Activated naive CD4-positive, alpha-beta T cell treated with Interleukin-2 at 50 U/mL for 16 hours (primary cell): ENCODE data around the gene STT3A.
"Not testable (repeated sequence)": the region's sequence is repeated elsewhere in the genome, so short reads cannot be mapped to it uniquely, and the experiment has no call there.

ENCODE experiments used
- DNase-seq: peaks from one replicate; pipeline ENCODE4 v3.0.0-alpha.2; 2020

The STT3A gene

DNA sequence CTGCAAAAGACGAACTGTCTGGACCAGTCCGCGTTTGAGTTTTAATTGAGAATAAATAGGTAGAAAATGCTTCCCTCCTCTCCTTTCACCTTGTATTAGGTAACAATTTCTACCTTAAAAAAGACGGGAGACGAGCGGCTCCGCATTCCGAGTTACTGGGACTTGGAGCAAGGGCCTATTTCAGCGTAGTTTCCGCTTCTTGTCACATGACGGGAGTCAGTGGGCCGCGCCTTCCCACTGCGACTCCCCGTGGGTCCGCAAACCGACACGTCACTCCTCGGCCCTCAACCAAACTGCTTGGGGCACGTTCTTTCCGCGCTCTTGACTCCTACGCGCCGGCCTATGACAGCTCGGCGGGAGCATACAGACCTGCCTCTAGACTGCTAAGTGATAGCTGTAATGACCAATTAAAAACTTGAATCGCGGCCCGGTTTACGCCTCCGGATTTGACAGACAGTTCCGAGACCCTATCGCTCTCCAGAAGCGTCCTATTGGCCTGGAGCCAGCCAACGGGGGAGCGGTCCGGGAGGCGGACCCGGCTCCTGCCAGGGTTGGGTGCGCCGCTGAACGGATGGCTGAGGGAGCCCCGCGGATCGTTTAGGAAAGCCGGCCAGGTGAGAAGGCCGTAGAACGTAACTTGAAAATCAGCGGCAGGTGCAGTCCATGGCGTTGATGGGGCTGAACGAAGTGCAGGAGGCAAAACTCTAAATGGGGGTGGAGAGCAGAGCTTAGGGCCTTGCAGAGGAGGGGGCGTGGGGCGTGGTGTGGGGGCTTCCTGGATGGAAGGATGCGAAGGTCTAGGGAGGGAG lies at the start of gene STT3A:
Gene STT3A (plus strand): TSS at position 548 of the 809 bp plus-strand sequence. CDS start 3,064 bp downstream, outside the sequence.
- peak; percentile 96 for DNase-seq

DNA sequence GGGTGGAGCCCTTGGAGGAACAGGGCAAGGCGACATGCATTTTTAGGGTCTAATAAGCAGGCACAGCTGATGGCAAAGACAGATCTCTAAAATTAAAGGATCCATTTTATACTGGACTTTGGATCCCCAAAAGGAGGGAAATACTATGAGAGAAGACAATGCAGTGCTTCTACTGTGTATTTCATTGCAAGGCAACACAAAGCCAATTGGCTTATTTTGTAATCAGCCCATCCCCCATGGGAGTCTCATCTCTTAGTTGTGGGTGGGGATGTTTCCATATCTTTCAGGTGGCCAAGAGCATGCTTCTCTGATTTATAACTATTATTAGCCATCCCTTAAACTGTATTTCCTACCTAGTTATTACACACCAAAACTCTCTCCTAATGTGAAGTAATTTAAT lies 41.9 kb upstream of the STT3A start:
- no peak for DNase-seq

DNA sequence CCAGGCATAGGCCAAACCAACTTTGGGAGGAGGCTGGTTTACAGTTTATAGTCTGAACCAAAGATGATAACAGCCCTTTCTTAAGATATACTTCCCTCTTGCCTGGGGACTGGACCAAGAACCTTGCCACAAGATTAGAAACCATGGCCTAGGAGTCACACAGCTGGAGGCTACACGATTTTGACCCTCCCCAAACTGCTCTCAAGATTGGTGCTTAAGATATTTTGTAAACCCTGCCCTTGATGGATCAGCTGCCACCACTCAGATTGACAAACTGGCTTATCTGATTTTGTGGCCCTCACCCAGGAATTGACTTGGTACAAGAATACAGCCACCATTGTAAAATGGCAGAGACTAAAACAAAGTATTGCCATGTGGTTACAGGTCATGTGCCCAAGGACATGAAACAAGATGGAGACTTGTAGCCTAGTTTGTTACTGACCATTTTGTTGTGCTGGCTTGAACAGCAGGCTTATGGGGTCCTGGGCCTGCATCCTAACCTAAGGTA lies 40.8 kb upstream of the STT3A start:
- DNase-seq, result no peak

DNA sequence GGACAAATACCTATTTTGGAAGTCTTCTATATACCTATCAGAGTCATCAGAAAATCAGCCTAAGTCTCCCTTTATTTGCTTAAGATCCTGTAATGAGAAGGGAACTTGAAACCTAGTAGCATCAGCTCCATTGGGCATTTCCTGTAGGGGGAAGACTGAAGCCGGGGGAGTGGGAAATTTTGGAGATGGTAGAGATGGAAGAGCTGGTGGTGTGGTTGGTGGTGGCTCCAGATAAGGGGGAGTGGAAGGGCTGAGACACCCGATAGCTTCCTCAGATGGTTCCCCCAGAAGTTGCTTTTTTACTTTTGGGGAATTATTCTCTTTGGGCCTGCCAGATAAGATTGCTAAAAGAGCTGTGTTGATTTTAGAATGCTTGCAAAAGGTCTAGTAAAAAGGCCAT lies 39.7 kb upstream of the STT3A start:
- DNase-seq, result no peak

DNA sequence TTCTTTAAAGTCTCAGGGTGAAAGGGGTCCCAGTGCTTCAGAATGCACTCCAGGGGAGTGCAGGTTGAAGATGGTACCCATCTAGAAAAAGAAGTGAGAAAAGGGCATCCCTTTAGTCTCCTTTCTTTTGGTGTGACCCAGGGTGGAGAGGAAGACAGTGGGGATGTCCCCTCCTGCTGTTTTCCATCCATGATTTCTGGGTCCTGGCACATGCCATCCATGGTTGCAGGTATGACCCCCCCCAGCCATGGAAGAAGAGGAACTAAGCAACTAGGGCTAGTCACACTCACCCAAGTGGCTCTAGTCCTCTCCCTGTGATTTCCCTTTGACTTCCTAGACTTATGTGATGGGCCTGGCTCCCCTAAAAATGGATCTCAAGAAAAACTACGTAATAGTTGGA lies 39.3 kb upstream of the STT3A start:
- no peak for DNase-seq

DNA sequence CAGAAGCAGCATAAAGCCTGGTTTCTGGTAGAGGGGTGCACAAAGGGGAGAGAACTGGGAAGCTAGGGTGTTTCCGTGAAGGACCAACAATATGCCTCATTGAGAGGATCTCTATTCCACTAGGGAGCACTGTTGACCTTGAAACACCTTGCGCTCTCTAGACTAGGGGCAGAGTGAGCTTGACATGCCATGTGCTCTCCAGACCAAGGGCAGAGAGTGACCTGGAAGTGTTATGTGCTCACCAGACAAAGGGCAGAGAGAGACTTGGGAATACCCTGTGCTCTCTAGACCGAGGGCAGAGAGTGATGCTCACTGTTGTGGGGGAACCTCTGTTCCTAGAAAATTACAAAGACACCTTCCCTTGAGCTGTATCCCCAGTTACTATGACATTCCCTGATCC lies 38.6 kb upstream of the STT3A start:
- no peak for DNase-seq

DNA sequence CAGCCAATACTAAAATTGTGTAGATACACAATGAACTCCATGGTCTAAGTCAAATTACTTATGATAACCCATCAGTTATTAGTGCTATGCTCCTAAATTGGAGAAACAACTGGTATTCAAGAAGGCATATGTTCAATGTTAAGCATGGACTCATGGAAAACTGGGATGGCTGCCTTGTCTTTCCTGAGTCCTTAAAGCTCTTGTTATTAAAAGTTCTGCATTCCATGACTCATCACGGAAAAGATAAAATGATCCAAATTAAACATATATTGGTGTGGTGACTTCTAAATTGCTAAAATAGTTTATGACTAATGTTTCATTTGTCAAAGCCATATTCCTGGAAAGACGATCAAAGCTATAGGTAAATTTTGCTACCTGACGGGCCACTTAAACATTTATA lies 32.8 kb upstream of the STT3A start:
- no peak for DNase-seq

DNA sequence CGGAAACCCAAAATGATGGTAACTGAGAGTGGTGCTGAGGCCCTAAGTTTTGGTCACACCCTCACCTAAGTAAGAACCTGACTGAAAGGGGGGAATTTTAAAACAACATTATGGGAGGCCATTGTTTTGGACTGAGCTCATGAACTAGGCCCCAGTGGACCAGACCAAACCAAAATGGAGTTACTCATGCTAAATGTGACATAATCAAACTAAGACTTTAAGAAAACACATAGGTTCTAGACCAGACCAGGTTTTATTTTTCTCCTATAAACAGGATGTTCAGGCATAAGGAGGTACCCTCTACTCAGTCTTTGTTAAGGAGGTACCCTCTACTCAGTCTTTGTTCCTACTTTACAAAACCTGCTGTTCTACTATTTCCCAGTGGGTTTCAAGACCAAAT lies 30.7 kb upstream of the STT3A start:
- no peak for DNase-seq

DNA sequence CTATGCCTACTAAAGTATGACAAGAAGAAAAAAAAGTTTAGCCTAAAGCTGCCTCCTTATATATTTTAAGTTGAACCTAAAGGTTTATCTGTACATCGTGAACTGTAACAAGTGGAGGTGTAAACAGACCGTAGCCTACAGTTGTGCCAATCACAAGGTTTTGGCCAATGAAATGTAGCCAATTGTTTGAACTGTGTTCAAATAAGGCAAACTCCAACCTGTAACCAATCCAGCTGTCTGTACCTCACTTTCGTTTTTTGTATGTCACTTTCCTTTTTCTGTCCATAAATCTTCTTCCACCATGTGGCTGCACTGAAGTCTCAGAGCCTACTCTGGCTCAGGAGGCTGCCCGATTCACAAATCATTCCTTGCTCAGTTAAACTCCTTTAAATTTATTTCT lies 30.2 kb upstream of the STT3A start:
- DNase-seq, result no peak

DNA sequence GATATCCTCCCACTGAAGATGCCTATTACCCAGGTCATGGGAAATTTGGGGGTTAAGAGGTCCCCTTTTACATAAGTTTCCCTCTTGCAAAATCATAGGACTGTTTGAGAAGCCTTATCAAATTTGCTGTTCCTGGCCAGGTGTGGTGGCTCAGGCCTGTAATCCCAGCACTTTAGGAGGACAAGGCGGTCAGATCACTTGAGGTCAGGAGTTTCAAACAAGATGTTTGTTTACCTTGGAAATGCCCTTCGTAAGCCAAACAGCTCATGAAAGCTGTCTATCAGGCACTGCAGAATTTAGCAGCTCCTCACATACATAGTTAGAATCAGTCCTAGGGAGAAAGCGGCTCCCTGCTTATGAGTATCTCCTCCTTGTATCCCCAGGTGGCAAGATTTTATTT lies 28.3 kb upstream of the STT3A start:
- DNase-seq, result no peak

DNA sequence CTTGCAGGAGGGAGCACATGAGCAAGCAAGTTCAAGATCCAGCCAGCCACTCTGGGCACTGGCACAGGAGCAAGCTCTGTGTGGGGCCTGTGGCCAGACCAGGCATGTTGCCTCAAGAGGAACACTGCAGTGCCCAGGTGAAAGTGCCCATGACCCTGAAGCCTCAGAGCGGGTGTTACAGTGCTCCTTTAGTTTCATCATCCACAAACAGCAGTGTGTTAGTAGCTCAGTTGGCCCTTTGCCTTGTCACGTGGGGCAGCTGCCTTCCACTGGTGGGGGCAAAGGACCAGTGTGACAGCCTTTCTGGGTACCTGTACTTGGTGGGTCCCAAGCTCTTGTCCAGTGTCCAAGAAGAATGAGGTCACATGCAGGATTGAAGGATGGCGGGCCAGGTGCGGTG lies 26.4 kb upstream of the STT3A start:
- DNase-seq, result no peak

DNA sequence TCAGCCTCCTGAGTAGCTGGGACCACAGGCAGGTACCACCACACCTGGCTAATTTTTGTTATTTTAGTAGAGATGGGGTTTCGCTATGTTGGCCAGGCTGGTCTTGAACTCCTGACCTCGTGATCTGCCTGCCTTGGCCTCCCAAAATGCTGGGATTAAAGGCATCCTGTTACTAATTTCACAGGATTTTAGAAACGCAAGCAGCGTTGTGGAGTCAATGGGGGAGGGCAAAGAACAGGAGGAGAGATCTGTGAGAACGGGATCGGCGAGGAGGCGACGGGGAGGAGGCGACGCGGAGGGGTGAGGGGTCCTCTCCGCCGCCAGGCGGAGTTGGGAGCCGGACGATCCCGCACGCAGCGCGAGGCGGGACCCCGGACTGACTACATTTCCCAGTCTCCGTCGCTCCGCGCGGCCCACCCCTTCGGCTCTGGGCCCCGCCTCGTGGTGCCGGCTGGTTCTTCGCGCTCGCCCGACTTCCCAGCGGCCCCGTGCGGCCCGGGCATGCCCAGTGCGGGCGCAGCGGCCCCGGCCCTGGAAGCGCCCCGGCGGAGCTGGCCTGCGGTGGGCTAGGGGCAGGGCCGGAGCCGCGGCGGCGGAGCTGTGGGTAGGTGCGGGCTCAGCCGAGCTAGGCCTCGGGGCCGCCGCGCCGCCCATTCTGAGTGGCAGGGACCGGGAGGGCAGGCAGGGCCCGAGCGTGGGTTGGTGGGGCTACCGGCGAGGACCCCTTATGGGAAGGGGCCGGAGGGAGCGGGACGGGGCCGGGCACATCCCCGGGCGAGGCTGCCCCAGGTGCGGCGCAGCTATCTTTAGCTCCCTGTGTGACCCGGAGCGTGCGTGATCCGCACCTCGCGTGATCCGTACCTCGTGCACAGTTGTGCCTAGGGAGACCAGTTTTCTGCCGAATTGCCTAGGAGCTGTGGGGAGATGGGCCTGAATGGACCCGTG lies 23.4 kb upstream of the STT3A start, which contains the start of gene EI24:
Gene EI24 (plus strand): TSS at position 508 of the 945 bp plus-strand sequence. CDS start 3,051 bp downstream, outside the sequence.
- DNase-seq, result peak; percentile 91

DNA sequence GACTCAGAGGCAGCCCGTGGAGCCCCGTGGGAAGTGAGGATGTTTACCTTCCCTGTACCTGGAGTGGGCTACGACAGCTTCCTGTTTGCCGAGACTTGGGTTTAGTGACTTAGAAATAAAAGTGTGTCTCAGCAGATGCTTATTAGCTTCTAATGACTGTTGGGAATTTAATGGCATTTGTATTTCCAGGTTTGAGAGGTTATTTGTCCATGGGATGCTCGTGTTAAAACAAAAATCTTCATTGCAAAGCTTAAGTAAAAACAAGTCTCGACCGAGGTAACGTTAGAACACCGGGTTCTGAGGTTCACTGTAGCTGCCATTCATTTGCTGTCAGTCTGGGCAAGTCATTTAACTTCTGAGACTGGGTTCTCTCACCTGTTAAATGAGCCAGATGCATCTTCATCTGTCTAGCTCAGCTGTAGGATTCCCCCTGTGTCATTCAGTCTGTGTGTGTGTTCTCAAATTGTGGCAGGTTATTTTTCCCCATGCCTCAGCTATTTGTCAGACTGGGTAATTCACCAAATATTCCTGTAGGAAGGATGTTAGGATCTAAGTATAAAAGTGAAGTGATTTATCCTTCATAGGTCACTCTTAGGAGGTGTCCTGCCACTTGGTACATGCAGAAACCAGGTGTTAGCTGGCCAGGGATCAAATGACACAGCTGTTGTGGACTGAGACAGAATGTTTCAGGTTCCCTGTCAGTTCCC lies 22.6 kb upstream of the STT3A start:
- DNase-seq, result peak; percentile 9

DNA sequence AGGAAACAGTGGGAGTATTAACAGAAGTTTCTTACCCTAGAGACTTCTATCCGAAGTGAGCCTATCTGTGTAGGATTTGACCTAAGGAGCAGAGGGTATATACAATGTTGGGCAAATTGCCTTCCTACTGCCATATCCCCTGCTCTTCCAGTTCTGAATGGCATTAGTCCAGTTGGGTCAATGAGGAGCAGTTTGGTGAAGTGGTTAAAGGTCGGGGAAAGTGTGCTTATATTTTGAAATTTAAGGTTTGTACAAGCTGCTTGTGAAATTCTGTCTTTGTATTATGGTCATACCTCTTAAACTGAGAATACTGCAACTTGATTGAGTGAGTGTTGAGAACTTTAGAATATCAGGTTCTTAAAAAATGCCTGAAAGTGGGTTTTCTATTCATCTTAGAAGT lies 21.7 kb upstream of the STT3A start:
- no peak for DNase-seq

DNA sequence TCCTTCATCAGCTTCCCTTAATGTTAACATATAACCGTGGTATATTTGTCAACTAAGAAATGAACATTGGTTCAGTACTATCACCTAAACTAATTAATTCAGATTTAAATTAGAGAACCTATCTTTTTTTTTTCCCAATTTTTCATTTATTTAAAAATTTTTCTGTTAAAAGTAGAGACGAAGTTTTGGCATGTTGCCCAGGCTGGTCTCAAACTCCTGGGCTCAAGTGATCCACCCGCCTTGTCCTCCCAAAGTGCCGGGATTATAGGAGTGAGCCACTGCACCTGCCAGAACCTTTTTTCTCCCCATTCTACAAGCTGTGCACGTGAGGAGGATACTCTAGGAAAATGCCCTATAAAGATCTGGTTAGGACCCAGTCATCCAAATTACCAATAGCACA lies 19.7 kb upstream of the STT3A start:
- no peak for DNase-seq

DNA sequence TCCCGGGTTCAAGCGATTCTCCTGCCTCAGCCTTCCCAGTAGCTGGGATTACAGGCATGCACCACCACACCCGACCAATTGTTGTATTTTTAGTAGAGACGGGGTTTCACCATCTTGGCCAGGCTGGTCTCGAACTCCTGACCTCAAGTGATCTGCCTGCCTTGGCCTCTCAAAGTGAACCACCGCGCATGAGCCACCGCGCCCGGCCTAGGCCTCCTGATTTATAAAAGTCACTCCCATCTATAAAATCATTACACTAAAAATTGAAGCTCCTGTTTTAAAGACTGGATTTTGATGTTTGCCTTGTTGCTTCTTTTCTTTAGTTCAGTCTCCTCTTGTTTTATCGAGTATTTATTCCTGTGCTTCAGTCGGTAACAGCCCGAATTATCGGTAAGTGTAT lies 15.5 kb upstream of the STT3A start:
- DNase-seq, result not testable (repeated sequence)

DNA sequence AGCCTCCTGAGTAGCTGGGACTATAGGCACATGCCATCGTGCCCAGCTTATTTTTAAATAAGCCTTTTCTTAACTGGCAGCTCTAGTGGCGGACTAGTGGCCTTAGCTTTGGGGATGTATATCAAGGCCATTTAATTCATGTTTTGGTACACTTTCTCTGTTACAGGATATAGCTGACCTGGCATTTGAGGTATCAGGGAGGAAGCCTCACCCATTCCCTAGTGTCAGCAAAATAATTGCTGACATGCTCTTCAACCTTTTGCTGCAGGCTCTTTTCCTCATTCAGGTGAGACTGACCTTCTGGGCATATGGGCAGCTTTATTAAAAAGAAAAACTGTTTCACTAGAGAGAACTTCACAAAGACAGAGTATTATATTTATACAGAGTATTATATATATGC lies 13.9 kb upstream of the STT3A start:
- no peak for DNase-seq

DNA sequence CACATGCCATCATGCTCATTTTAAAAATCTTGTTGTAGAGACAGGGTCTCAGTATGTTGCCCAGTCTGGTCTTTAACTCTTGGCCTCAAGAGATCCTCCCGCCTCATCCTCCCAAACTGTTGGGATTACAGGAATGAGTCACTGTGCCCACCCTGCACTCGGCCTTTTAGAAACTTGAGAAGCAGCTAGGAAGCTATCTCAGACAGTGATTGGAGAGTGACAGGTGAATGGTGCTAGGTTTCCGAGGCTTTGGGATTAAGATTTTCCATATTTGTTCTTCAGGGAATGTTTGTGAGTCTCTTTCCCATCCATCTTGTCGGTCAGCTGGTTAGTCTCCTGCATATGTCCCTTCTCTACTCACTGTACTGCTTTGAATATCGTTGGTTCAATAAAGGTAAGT lies 12.8 kb upstream of the STT3A start:
- no peak for DNase-seq

DNA sequence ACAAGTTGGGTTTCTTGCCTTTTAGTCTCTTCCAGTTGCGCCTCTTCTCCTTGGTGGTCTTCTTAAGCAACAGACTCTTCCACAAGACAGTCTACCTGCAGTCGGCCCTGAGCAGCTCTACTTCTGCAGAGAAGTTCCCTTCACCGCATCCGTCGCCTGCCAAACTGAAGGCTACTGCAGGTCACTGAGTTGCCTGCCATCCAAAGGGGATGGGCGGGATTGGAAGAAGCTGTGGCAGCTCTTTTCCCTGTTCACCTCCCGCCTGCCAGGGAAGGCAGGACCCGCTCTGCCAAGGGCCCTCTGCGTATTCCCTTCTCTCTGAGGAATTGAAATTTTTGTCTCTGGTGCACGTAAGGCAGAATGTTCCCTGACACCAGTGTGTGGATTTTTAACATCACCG lies 9.2 kb upstream of the STT3A start:
- no peak for DNase-seq

DNA sequence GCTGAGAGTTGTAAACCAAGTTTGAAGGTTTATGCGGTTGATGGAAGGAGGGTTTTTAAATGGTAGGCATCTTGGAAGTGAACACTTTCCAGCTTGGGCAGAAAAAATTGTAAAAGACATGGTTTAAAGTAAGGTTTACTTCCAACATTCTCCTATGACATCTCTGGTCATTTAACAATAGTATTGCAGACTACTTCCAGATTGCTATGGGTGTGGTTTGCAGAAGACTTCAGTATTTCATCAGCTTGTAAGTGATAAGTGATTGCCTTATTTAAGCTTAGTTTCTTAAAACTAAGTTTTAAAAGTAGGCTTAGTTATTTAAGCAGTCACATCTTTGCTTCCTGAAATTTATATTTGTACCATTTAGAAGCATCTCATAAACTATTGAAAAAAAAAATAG lies 7.2 kb upstream of the STT3A start:
- no peak for DNase-seq

DNA sequence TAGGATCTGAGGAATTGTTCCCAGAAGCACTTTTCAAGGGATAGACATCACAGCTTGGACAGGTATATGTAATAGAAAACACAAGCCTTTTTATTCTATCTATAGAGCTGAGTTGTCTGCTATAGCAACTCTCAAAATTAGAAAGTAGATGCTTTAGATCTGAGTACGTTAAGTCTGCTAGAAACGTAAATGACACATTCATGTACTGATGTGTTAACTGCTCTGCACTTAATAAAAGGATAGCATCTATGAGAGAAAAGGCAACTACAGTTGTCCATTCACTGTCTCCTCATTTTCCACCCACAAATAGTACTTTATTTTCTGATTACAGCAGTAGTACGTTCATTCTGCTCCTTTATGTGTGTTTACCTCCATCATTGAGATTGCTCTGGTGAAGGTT lies 6.0 kb upstream of the STT3A start:
- DNase-seq, result no peak

DNA sequence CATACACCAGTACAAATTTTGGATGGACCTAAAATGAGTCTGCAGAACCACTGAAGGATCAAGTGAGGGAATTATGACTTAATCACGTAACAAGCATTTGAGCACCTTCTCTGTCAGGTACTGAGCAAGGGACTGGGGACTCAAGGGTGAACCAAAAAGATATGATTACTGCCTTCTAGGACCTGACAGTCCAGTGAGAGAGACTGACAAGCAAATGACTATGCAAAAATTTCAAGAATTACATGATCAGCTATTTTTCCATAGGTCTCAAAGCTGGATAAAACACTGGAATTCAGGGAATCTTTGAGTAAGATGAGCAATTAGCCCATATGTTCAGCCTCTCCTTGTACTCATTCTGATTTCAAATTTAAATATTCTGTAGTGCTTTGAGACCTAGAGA lies 5.2 kb upstream of the STT3A start:
- no peak for DNase-seq

DNA sequence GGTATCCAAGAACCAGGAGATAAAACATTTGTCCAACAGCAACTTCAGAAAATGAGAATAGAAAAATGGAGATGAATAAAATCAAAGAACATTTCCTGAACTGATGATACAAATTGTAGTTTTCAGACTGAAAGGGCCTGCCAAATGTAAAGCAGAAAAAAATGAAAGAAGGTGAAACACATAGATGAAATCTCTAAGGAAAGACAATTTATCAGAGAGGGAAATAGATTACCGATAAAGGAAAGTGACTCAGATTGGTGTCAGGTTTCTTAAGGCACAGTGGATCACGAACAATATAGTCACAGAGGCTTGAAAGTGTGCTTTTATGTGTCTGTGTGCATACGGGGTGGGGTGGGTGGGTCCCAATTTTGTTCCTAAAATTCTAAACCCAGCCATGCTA lies 4.1 kb upstream of the STT3A start:
- no peak for DNase-seq
